Measurements from ENCODE around the gene FTO. TPM values are rescaled to one million over a fixed set of nuclear protein-coding genes. Genes with fewer than 3 reads are reported as not detected.

The FTO gene
- total RNA-seq, 1 donor from 2014 or later: 196 TPM

GRCh38 chr16:53964145-53964790 lies 260.3 kb downstream of the FTO start:
- peak; percentile 29 for DNase-seq (ENCODE audit: low read depth)

GRCh38 chr16:53966821-53967571 lies 263.0 kb downstream of the FTO start:
- DNase-seq (ENCODE audit: low read depth): no peak

- no peak for DNase-seq (ENCODE audit: low read depth)
Measured at GRCh38 chr16:53967572-53967971, 263.6 kb downstream of the FTO start.

- peak; percentile 48 for DNase-seq (ENCODE audit: low read depth)
Measured at GRCh38 chr16:53968454-53968853, 264.5 kb downstream of the FTO start.

- DNase-seq (ENCODE audit: low read depth): peak; percentile 8
Measured at GRCh38 chr16:53968896-53969295, 264.9 kb downstream of the FTO start.

- DNase-seq (ENCODE audit: low read depth): no peak
Measured at GRCh38 chr16:53971616-53972015, 267.7 kb downstream of the FTO start.

GRCh38 chr16:53973021-53973420 lies 269.1 kb downstream of the FTO start:
- DNase-seq (ENCODE audit: low read depth): no peak

- no peak for DNase-seq (ENCODE audit: low read depth)
Measured at GRCh38 chr16:53974484-53975080, 270.6 kb downstream of the FTO start.

GRCh38 chr16:53980675-53981074 lies 276.7 kb downstream of the FTO start:
- DNase-seq (ENCODE audit: low read depth): no peak

GRCh38 chr16:53982631-53983042 lies 278.7 kb downstream of the FTO start:
- DNase-seq (ENCODE audit: low read depth): peak; percentile 22

GRCh38 chr16:53984936-53985335 lies 281.0 kb downstream of the FTO start:
- DNase-seq (ENCODE audit: low read depth): peak; percentile 11

GRCh38 chr16:53985861-53986260 lies 281.9 kb downstream of the FTO start:
- DNase-seq (ENCODE audit: low read depth): no peak

- DNase-seq (ENCODE audit: low read depth): no peak
Measured at GRCh38 chr16:53986793-53987192, 282.8 kb downstream of the FTO start.

GRCh38 chr16:53988136-53988535 lies 284.2 kb downstream of the FTO start:
- DNase-seq (ENCODE audit: low read depth): no peak

- DNase-seq (ENCODE audit: low read depth): no peak
Measured at GRCh38 chr16:53989597-53989996, 285.6 kb downstream of the FTO start.

GRCh38 chr16:53991754-53992378 lies 287.9 kb downstream of the FTO start:
- peak; percentile 81 for DNase-seq (ENCODE audit: low read depth)

- no peak for DNase-seq (ENCODE audit: low read depth)
Measured at GRCh38 chr16:53995378-53995777, 291.4 kb downstream of the FTO start.

- no peak for DNase-seq (ENCODE audit: low read depth)
Measured at GRCh38 chr16:53996961-53997360, 293.0 kb downstream of the FTO start.

GRCh38 chr16:53998024-53998810 lies 294.3 kb downstream of the FTO start:
- DNase-seq (ENCODE audit: low read depth): peak; percentile 67

- DNase-seq (ENCODE audit: low read depth): no peak
Measured at GRCh38 chr16:53998966-53999522, 295.1 kb downstream of the FTO start.

- no peak for DNase-seq (ENCODE audit: low read depth)
Measured at GRCh38 chr16:53999841-54000240, 295.9 kb downstream of the FTO start.
